GM12873 (cell line): ENCODE measurements around the gene CELF4.

ENCODE experiments used
- CTCF ChIP-seq: IDR thresholded peaks from 2 replicates; pipeline ENCODE4 v1.5.1; 2012; ENCODE audit warnings: low read depth, mild to moderate bottlenecking, moderate library complexity, low read length, control low read depth; ENCODE audit not compliant: insufficient read depth; ENCODE audit errors: missing control alignments

Gene CELF4

DNA sequence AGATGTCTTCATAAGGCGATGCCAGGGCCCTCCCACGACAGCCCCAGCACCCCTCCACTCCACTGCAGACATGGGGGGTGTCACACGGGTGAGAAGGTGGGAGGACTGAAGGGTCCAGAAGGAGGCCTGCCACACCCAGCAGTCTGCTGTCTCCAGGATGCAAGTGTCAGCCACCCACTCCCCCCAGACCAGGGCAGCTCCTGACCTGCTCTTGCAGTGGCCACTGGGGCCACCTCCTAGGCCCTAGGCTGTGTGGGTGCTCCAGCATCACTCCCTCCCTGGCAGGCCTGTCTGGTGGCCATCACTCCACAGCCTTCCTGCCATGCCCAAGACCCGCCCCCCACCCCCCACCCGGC is 171.0 kb downstream of the CELF4 start:
- TF ChIP-seq CTCF = no peak

GRCh38 chr18:37393945-37394609 is 171.5 kb downstream of the CELF4 start:
- no peak for TF ChIP-seq CTCF

DNA sequence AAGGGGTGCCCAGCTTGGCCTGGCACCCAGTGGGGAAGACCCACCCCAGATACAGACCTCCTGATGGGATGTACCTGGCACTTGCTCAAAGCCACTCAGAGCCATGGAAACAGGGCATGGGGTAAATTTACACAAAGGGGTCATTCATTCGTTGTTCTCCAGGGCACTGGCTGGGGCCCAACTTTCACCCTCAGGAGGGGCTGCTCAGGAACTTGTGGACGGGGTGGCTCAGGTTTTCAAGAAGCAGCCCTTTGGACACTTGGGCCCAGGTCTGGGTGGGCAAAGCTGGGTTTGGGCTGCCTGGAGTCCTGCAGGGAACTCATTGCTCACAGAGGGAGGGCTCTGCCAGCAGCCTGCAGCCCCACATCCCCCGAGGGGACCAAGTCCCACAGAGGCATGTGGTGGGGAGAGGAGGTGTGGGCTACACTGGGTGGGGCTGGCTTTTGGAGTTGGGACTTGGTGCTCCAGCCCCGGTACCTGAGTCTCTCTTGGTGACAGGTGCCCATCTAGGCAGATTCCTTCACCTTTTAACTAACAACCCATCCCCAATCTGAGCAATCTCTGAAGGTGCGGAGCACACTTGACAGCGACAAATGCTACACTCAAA is 172.3 kb downstream of the CELF4 start:
- no peak for TF ChIP-seq CTCF

DNA sequence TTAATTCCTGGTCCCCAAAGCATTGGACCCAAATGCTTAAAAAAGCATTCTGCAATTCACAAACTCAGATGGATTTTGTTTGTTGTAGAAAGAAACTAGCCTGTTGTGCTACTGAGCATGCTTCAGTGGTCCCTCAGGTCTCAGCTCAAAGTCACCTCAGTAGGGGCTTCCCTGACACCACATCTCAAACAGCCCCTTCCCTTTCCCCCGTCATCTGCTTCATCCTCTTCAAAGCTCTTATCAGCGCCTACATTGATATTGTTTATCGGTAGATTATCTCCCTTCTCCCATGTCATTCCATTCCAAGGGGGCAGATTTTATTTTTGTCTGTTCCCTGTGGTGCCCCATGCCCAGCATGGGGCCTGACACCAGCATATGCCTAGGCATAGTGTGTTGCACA is 172.9 kb downstream of the CELF4 start:
- TF ChIP-seq CTCF = no peak

DNA sequence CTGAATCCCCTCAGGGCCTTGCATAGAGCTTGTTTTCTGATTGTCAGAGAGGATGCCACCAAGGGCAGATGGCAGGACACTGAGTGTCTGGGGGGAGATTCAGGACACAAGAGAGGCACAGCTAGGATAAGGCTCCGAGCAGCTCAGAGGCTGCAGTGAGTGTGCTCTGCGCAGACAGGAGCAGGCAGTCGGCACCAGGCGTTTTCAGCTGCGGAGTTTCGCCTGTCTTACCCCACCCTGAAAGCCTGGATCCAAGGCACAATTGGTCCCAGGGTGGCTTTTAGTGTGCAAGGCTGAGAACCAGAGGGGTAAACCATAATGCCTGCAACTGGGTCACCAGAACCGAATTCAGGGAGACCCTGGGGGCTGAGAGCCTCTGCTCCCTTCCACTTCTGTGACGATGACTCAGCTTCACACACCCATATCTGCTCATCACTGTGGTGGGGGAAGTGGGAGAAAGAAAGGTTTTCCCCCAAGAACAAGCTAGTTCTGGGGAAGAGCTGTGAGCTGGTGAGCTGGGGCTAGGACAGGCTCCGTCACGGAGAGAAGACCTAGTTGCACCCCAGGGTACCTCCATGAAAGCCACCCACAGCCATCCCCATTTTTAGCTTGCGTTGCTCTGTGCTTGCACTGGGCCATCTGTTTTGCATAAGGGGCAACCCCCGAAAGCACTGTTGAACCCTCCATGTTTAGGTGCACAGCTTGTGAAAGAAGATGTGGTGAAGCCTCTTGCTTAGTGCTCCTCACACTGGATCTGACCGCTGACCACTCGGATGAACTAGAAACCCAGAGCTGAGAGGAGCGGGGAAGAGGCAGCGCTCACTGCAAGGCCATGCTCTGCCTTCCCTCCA is 173.7 kb downstream of the CELF4 start:
- no peak for TF ChIP-seq CTCF

DNA sequence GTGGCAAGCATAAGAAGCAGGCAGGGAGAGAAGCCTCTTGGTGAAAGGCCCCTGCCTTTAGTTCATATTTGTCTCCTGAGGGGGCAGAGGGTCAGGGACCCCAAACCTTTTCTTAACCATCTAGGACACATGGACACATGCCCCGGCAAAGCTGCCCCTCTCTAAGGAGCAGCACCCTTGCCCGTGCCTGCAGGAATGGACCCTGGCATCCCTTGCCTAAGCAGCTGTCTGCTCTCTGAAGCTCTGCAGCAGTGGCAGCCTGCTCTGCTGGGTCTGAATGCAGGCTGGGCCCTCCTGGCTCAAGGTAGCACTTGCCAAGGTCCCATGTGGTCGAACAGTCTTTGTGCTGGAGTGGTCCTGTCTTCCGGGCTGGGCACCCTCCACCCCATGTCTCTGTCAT is 174.4 kb downstream of the CELF4 start:
- TF ChIP-seq CTCF = no peak

- TF ChIP-seq CTCF = no peak
Measured at GRCh38 chr18:37390687-37391086, 174.9 kb downstream of the CELF4 start.
